Measurements from ENCODE around the gene LPAR5. TPM values are rescaled to one million over a fixed set of nuclear protein-coding genes. Genes with fewer than 3 reads are reported as not detected.

LPAR5 gene
- total RNA-seq, 2 experiments from 2014 or later: 15.8 to 18.5 TPM

DNA sequence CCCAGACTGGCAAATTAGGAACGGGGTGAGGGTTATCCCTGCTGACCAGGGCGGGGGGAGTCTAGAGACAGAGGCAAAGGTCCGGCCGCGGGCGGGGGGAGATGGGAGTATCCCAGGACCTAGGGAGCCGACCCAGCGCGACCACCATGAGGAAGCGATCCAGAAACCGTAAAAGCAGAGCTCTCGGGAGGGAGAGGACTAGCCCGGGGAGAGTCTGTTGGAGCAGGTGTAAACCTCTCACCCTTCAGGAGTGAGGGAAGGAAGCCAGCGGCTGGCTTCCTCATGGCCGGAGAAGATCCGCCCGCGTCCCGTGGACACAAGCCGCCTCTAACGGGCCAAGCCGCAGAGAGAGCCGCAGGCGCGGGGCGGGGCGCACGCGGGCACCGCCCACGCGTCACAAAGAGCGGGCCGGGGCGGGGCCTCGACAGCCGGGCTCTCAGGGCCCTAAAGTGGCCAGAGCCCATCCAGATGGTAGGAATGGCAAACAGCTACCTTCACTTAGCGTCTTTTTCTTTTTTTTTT lies 11.4 kb upstream of the LPAR5 start, which contains the start of gene ACRBP:
TSS of gene ACRBP (minus strand) at position 350 of the 522 bp plus-strand sequence. CDS start at position 284, 66 bp downstream.
- CTCF ChIA-PET: interaction anchor here (0.6 to 1.1 kb wide), 3 partner anchors 10 to 161 kb away, joined by 3 to 4 read pairs (median 4); no protein-coding TSS in a partner anchor
- Mint-ChIP-seq H3K9me3 (ENCODE audit: low read depth) (peaks cover 14% of the 10 kb centered on the region), H3K27ac (peak within 1 kb of the TSS; percentile 42), H3K4me3 (peak within 1 kb of the TSS; percentile 23), H3K27me3 (peaks cover 3% of the 10 kb centered on the region), H3K4me1 (peaks cover 8% of the 10 kb centered on the region), H3K36me3 (peaks cover 31% of the 10 kb centered on the region)
- ATAC-seq (peak; percentile 70), DNase-seq (no peak)

DNA sequence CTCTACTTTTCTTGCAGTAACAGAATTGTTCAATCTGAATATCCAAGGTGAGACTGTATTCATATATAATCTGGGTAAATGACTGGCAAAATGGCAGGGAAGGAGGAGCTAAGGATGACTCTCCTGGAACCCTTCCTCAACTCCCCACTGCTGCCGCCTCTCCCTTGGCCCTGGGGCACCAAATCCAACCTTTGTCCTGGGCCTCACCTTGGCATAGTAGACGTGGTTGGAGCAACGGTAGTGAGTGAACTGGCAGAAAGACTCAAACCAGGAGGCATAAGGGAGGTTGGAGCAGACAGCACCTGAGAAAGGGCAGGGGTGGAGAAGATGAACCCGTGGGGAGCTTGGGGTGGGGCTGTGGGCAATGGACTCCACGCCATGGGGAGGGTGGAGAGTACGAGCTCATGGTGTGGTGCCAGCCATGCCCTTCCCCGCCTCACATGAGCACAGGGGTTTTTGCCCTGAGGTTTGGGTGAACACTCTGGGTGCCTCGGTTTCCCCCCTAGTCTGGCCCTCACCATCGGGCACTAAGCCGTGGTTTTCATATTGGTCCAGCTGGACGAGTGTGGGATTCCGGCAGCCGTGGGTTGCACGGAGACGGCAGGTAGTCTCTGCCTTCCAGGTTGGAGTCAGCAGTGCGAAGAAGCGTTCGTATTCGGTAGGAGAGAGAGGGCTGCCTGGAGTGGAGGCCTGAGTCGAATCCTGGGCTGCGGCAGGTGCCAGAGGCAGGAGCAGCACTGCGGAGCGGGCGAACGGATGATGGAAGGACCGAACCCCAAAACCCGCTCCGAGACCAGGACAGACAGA lies 10.7 kb upstream of the LPAR5 start:
- peaks cover 8% of the 10 kb centered on the region for H3K4me1 Mint-ChIP-seq
- H3K36me3 Mint-ChIP-seq: peaks cover 29% of the 10 kb centered on the region
- peaks cover 6% of the 10 kb centered on the region for H3K27me3 Mint-ChIP-seq
- peak overlapping the region; percentile 23 for H3K4me3 Mint-ChIP-seq
- no peak for DNase-seq
- CTCF ChIA-PET: no interaction called here
- no peak for ATAC-seq
- peaks cover 14% of the 10 kb centered on the region for H3K9me3 Mint-ChIP-seq (ENCODE audit: low read depth)
- no peak overlapping the region for H3K27ac Mint-ChIP-seq

GRCh38 chr12:6644903-6645302 lies 9.1 kb upstream of the LPAR5 start:
- Mint-ChIP-seq H3K36me3 (peaks cover 26% of the 10 kb centered on the region), H3K9me3 (ENCODE audit: low read depth) (peaks cover 14% of the 10 kb centered on the region), H3K4me3 (no peak overlapping the region), H3K27me3 (peaks cover 10% of the 10 kb centered on the region), H3K4me1 (peaks cover 8% of the 10 kb centered on the region), H3K27ac (no peak overlapping the region)
- no peak for DNase-seq
- CTCF ChIA-PET: interaction anchor here (0.9 to 1.7 kb wide), 3 partner anchors 12 to 27 kb away, joined by 3 to 10 read pairs (median 4); no protein-coding TSS in a partner anchor
- no peak for ATAC-seq

GRCh38 chr12:6644257-6644596 lies 8.5 kb upstream of the LPAR5 start:
- CTCF ChIA-PET: interaction anchor here (0.9 to 1.7 kb wide), 3 partner anchors 13 to 26 kb away, joined by 3 to 10 read pairs (median 4); no protein-coding TSS in a partner anchor
- DNase-seq (no peak), ATAC-seq (no peak)
- H3K27ac Mint-ChIP-seq: no peak overlapping the region
- H3K4me1 Mint-ChIP-seq: peaks cover 8% of the 10 kb centered on the region
- peaks cover 10% of the 10 kb centered on the region for H3K27me3 Mint-ChIP-seq
- peaks cover 26% of the 10 kb centered on the region for H3K36me3 Mint-ChIP-seq
- H3K4me3 Mint-ChIP-seq: no peak overlapping the region
- H3K9me3 Mint-ChIP-seq (ENCODE audit: low read depth): peaks cover 14% of the 10 kb centered on the region

- ATAC-seq: no peak
- Mint-ChIP-seq H3K27me3 (peaks cover 10% of the 10 kb centered on the region), H3K4me3 (no peak overlapping the region), H3K27ac (no peak overlapping the region), H3K9me3 (ENCODE audit: low read depth) (peaks cover 14% of the 10 kb centered on the region), H3K36me3 (peaks cover 26% of the 10 kb centered on the region), H3K4me1 (peaks cover 8% of the 10 kb centered on the region)
- DNase-seq: no peak
- CTCF ChIA-PET: interaction anchor here (1.2 to 1.7 kb wide), 2 partner anchors 13 to 23 kb away, joined by 4 to 10 read pairs; no protein-coding TSS in a partner anchor
Observed at GRCh38 chr12:6643569-6644256, 8.0 kb upstream of the LPAR5 start.

DNA sequence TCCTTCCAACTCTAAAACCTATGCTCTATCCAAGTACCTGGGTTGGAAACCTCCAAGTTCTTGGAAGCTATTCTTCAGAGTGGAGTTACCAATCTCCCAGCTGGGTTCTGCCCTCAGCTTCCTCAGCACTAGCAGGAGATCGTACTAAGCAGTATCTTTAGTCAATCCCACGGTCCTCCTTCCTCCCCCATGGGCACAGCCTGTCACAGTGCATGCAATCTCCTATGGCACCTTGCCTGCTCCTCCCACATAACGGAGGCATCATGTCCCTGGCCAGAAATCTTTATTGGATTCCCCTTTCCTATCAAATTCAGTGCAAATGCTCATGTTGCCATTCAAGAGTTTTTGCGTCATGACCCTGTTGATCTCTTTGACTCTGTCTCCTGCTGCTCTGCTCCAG lies 5.4 kb upstream of the LPAR5 start:
- Mint-ChIP-seq H3K27me3 (peaks cover 10% of the 10 kb centered on the region), H3K4me3 (no peak overlapping the region), H3K27ac (no peak overlapping the region), H3K9me3 (ENCODE audit: low read depth) (peaks cover 14% of the 10 kb centered on the region), H3K4me1 (peaks cover 5% of the 10 kb centered on the region), H3K36me3 (peaks cover 15% of the 10 kb centered on the region)
- DNase-seq (no peak), ATAC-seq (no peak)
- CTCF ChIA-PET: interaction anchor here (1.0 to 1.1 kb wide), 2 partner anchors 13 to 53 kb away, joined by 3 to 4 read pairs; no protein-coding TSS in a partner anchor

GRCh38 chr12:6640497-6640896 lies 4.7 kb upstream of the LPAR5 start:
- peaks cover 10% of the 10 kb centered on the region for H3K4me1 Mint-ChIP-seq
- H3K27ac Mint-ChIP-seq: no peak overlapping the region
- CTCF ChIA-PET: interaction anchor here (1.0 to 1.1 kb wide), 2 partner anchors 13 to 52 kb away, joined by 3 to 4 read pairs; no protein-coding TSS in a partner anchor
- peaks cover 14% of the 10 kb centered on the region for H3K9me3 Mint-ChIP-seq (ENCODE audit: low read depth)
- ATAC-seq (no peak), DNase-seq (no peak)
- no peak overlapping the region for H3K4me3 Mint-ChIP-seq
- H3K27me3 Mint-ChIP-seq: peaks cover 10% of the 10 kb centered on the region
- H3K36me3 Mint-ChIP-seq: peaks cover 15% of the 10 kb centered on the region

DNA sequence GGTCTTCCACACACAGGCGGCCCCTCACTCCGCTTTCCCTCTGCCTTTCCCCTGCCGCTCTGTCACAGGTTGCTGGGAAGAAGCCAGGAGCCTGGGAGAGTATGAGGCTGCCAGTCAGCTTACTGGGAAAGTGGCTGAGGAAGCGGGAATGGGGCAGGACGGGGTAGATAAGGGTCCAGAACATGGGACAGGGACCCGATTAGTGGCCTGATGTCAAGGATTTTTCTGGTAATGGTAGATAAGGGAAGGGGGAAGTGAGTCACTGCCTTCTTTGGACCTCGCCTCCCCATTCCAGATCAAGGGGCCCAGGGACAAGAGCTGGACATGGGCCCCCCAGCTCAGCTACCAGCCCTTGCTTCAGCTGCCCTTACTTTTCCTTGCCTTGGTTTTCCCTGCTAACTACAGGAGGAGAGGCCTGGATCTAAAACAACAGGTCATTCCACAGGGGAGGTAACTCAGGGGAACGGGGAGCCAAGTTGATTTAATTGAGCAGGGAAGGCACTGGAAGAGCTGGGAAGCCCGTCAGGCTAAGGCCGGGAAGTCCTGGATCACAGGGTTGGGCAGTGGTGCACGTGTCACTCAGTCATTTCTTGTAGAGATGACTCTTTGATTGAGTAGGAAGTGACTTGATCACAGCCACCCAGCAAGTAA lies 3.5 kb upstream of the LPAR5 start:
- no peak overlapping the region for H3K27ac Mint-ChIP-seq
- H3K27me3 Mint-ChIP-seq: peaks cover 10% of the 10 kb centered on the region
- peaks cover 9% of the 10 kb centered on the region for H3K9me3 Mint-ChIP-seq (ENCODE audit: low read depth)
- CTCF ChIA-PET: no interaction called here
- H3K36me3 Mint-ChIP-seq: peaks cover 10% of the 10 kb centered on the region
- H3K4me1 Mint-ChIP-seq: peaks cover 18% of the 10 kb centered on the region
- no peak for ATAC-seq
- DNase-seq: no peak
- no peak overlapping the region for H3K4me3 Mint-ChIP-seq

GRCh38 chr12:6638305-6638704 lies 2.5 kb upstream of the LPAR5 start:
- CTCF ChIA-PET: no interaction called here

DNA sequence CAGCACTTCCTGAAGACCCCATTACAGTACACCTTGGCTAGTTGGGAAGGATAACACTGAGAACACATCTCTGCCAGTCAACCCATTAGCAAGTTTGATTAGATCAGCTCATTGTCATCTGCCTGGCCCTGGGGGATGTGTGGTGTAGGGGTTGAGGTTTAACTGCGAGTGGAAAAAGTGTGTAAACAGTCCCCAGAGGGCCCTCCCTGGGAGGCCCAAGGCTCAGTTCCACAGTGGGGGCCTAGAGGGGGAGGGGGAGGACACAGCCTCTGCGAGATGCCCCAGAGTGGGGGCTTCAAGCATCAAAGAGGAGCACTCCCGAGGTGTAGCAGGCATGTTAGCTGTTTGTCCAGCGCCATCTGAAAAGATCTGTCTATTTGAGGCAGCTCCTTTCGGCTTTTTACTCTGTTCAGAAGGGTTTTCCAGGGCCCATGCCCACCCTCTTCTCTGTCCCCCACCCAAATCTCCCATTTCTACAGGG lies 344 bp downstream of the LPAR5 start:
- ATAC-seq (peak; percentile 75), DNase-seq (peak; percentile 85)
- no peaks in the 10 kb centered on the region for H3K9me3 Mint-ChIP-seq (ENCODE audit: low read depth)
- peaks cover 4% of the 10 kb centered on the region for H3K36me3 Mint-ChIP-seq
- CTCF ChIA-PET: interaction anchor here (0.8 to 2.1 kb wide), 11 partner anchors 12 to 190 kb away, joined by 3 to 8 read pairs (median 4); partner anchors contain the start of genes PTMS and ZNF384
- peak overlapping the region; percentile 92 for H3K27ac Mint-ChIP-seq
- peak overlapping the region; percentile 77 for H3K4me3 Mint-ChIP-seq
- peaks cover 50% of the 10 kb centered on the region for H3K4me1 Mint-ChIP-seq
- H3K27me3 Mint-ChIP-seq: no peaks in the 10 kb centered on the region

More at GRCh38 chr12:6638305-6638704, 2.5 kb upstream of the LPAR5 start:
- H3K27me3 Mint-ChIP-seq: peaks cover 10% of the 10 kb centered on the region
- no peak overlapping the region for H3K27ac Mint-ChIP-seq
- H3K9me3 Mint-ChIP-seq (ENCODE audit: low read depth): peaks cover 3% of the 10 kb centered on the region
- ATAC-seq (no peak), DNase-seq (no peak)
- no peak overlapping the region for H3K4me3 Mint-ChIP-seq
- H3K4me1 Mint-ChIP-seq: peaks cover 21% of the 10 kb centered on the region
- H3K36me3 Mint-ChIP-seq: peaks cover 4% of the 10 kb centered on the region

- ATAC-seq (peak; percentile 66), DNase-seq (peak; percentile 78)
- H3K4me3 Mint-ChIP-seq: peak overlapping the region; percentile 80
- H3K9me3 Mint-ChIP-seq (ENCODE audit: low read depth): no peaks in the 10 kb centered on the region
- H3K27ac Mint-ChIP-seq: peak overlapping the region; percentile 99
- H3K27me3 Mint-ChIP-seq: no peaks in the 10 kb centered on the region
- peaks cover 60% of the 10 kb centered on the region for H3K4me1 Mint-ChIP-seq
- H3K36me3 Mint-ChIP-seq: peaks cover 6% of the 10 kb centered on the region
- CTCF ChIA-PET: interaction anchor here (0.7 to 3.0 kb wide), 8 partner anchors 11 to 134 kb away, joined by 3 to 12 read pairs (median 6); partner anchors contain the start of gene PTMS
Observed at GRCh38 chr12:6632026-6632983, 3.5 kb downstream of the LPAR5 start.

- CTCF ChIA-PET: interaction anchor here (0.6 to 3.0 kb wide), 9 partner anchors 11 to 135 kb away, joined by 3 to 12 read pairs (median 6); partner anchors contain the start of gene PTMS
- ATAC-seq: peak; percentile 25
- peak; percentile 54 for DNase-seq
- Mint-ChIP-seq H3K9me3 (ENCODE audit: low read depth) (no peaks in the 10 kb centered on the region), H3K4me1 (peaks cover 65% of the 10 kb centered on the region), H3K27ac (peak overlapping the region; percentile 99), H3K4me3 (peak overlapping the region; percentile 80), H3K36me3 (peaks cover 7% of the 10 kb centered on the region), H3K27me3 (no peaks in the 10 kb centered on the region)
Observed at GRCh38 chr12:6631549-6631961, 4.2 kb downstream of the LPAR5 start.
